ENCODE results near the gene CACTIN.

GRCh38 chr19:3660493-3661219 lies 34.1 kb upstream of the CACTIN start:
- TF ChIP-seq, protein P1, sequence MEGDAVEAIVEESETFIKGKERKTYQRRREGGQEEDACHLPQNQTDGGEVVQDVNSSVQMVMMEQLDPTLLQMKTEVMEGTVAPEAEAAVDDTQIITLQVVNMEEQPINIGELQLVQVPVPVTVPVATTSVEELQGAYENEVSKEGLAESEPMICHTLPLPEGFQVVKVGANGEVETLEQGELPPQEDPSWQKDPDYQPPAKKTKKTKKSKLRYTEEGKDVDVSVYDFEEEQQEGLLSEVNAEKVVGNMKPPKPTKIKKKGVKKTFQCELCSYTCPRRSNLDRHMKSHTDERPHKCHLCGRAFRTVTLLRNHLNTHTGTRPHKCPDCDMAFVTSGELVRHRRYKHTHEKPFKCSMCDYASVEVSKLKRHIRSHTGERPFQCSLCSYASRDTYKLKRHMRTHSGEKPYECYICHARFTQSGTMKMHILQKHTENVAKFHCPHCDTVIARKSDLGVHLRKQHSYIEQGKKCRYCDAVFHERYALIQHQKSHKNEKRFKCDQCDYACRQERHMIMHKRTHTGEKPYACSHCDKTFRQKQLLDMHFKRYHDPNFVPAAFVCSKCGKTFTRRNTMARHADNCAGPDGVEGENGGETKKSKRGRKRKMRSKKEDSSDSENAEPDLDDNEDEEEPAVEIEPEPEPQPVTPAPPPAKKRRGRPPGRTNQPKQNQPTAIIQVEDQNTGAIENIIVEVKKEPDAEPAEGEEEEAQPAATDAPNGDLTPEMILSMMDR (IDR thresholded peaks at IDR 0.05): no peak
- no peak for TF ChIP-seq POLR2A (IDR thresholded peaks at IDR 0.05)
